ENCODE measurements around the gene DOCK1.
A peak's percentile ranks its signal among the peaks of the same experiment; 100 is the strongest.

DOCK1 gene

GRCh38 chr10:127227663-127228062 lies 322.4 kb downstream of the DOCK1 start:
- no peak for DNase-seq
- ATAC-seq: no peak

- ATAC-seq (no peak), DNase-seq (no peak)
Observed at GRCh38 chr10:127228195-127228787, 323.1 kb downstream of the DOCK1 start.

GRCh38 chr10:127234306-127234800 lies 329.1 kb downstream of the DOCK1 start:
- ATAC-seq (no peak), DNase-seq (no peak)

GRCh38 chr10:127236266-127236665 lies 331.0 kb downstream of the DOCK1 start:
- DNase-seq: no peak
- ATAC-seq: no peak

GRCh38 chr10:127242914-127243313 lies 337.7 kb downstream of the DOCK1 start:
- ATAC-seq: no peak
- no peak for DNase-seq

GRCh38 chr10:127243490-127244272 lies 338.5 kb downstream of the DOCK1 start:
- peak; percentile 20 for DNase-seq
- ATAC-seq: no peak

GRCh38 chr10:127245456-127245855 lies 340.2 kb downstream of the DOCK1 start:
- DNase-seq (no peak), ATAC-seq (no peak)

GRCh38 chr10:127250031-127250430 lies 344.8 kb downstream of the DOCK1 start:
- no peak for DNase-seq
- ATAC-seq: no peak

GRCh38 chr10:127252818-127253217 lies 347.6 kb downstream of the DOCK1 start:
- DNase-seq (no peak), ATAC-seq (no peak)

- DNase-seq (no peak), ATAC-seq (no peak)
Observed at GRCh38 chr10:127254276-127254675, 349.0 kb downstream of the DOCK1 start.

- ATAC-seq (no peak), DNase-seq (no peak)
Observed at GRCh38 chr10:127257395-127257794, 352.2 kb downstream of the DOCK1 start.

GRCh38 chr10:127259347-127259746 lies 354.1 kb downstream of the DOCK1 start:
- ATAC-seq: no peak
- DNase-seq: no peak

- no peak for DNase-seq
- ATAC-seq: no peak
Observed at GRCh38 chr10:127262606-127263005, 357.4 kb downstream of the DOCK1 start.

GRCh38 chr10:127265288-127265687 lies 360.1 kb downstream of the DOCK1 start:
- ATAC-seq (no peak), DNase-seq (no peak)

- ATAC-seq: no peak
- DNase-seq: no peak
Observed at GRCh38 chr10:127266431-127266830, 361.2 kb downstream of the DOCK1 start.

- ATAC-seq (no peak), DNase-seq (no peak)
Observed at GRCh38 chr10:127267442-127267841, 362.2 kb downstream of the DOCK1 start.

- no peak for ATAC-seq
Observed at GRCh38 chr10:127272076-127272475, 366.8 kb downstream of the DOCK1 start.

GRCh38 chr10:127275272-127275671 lies 370.0 kb downstream of the DOCK1 start:
- DNase-seq (no peak), ATAC-seq (no peak)

More at GRCh38 chr10:127272076-127272475, 366.8 kb downstream of the DOCK1 start:
- no peak for DNase-seq

GRCh38 chr10:127275793-127276450 lies 370.7 kb downstream of the DOCK1 start:
- no peak for ATAC-seq
- no peak for DNase-seq

GRCh38 chr10:127276794-127277462 lies 371.7 kb downstream of the DOCK1 start:
- ATAC-seq (no peak), DNase-seq (no peak)

- DNase-seq (no peak), ATAC-seq (no peak)
Observed at GRCh38 chr10:127278001-127278400, 372.8 kb downstream of the DOCK1 start.

GRCh38 chr10:127279334-127279774 lies 374.1 kb downstream of the DOCK1 start:
- no peak for ATAC-seq

More at GRCh38 chr10:127279334-127279774, 374.1 kb downstream of the DOCK1 start:
- no peak for DNase-seq
